ENCODE results near the gene ADK. TPM values are rescaled to one million over a fixed set of nuclear protein-coding genes. Genes with fewer than 3 reads are reported as not detected.

ADK gene
- total RNA-seq, 2 donors from 2014 or later: 14.4 to 24.3 TPM

GRCh38 chr10:74255888-74256357, 104.9 kb downstream of the ADK start:
- no peak overlapping the region for H3K27ac ChIP-seq
- H3K27me3 ChIP-seq (replicated peaks; ENCODE audit: insufficient read depth): no peaks in the 10 kb centered on the region
- no peak for TF ChIP-seq CTCF (IDR thresholded peaks at IDR 0.05)

GRCh38 chr10:74262856-74263255, 111.8 kb downstream of the ADK start:
- no peaks in the 10 kb centered on the region for H3K36me3 ChIP-seq
- H3K27ac ChIP-seq: no peak overlapping the region
- TF ChIP-seq CTCF (IDR thresholded peaks at IDR 0.05): no peak
- no peaks in the 10 kb centered on the region for H3K9me3 ChIP-seq
- no peaks in the 10 kb centered on the region for H3K27me3 ChIP-seq (replicated peaks; ENCODE audit: insufficient read depth)
- H3K4me1 ChIP-seq (ENCODE audit: control insufficient read depth in 1 of 2, low read depth in 2 of 2): peaks cover 0 to 3% of the 10 kb centered on the region in 2 donors
- ATAC-seq (ENCODE audit: insufficient number of reproducible peaks, low FRiP score, low read depth) (no peak), DNase-seq (ENCODE audit: low spot score) (no peak)
- no peak overlapping the region for H3K4me3 ChIP-seq

More at GRCh38 chr10:74255888-74256357, 104.9 kb downstream of the ADK start:
- H3K36me3 ChIP-seq: no peaks in the 10 kb centered on the region
- no peak for ATAC-seq (ENCODE audit: insufficient number of reproducible peaks, low FRiP score, low read depth)
- no peaks in the 10 kb centered on the region for H3K9me3 ChIP-seq
- no peak overlapping the region for H3K4me3 ChIP-seq
- no peaks in the 10 kb centered on the region for H3K4me1 ChIP-seq (ENCODE audit: control insufficient read depth in 1 of 2, low read depth in 2 of 2)
- no peak for DNase-seq (ENCODE audit: low spot score)

- H3K27ac ChIP-seq: no peak overlapping the region
- no peak for ATAC-seq (ENCODE audit: insufficient number of reproducible peaks, low FRiP score, low read depth)
- no peaks in the 10 kb centered on the region for H3K9me3 ChIP-seq
- H3K4me1 ChIP-seq (ENCODE audit: control insufficient read depth in 1 of 2, low read depth in 2 of 2): peaks cover 0 to 3% of the 10 kb centered on the region in 2 donors
- DNase-seq (ENCODE audit: low spot score): no peak
- H3K27me3 ChIP-seq (replicated peaks; ENCODE audit: insufficient read depth): no peaks in the 10 kb centered on the region
- TF ChIP-seq CTCF (IDR thresholded peaks at IDR 0.05): no peak
- H3K36me3 ChIP-seq: no peaks in the 10 kb centered on the region
- H3K4me3 ChIP-seq: no peak overlapping the region
These were observed 113.0 kb downstream of the ADK start for GRCh38 chr10:74263996-74264395.

- Histone ChIP-seq H3K27ac (no peak overlapping the region), H3K36me3 (no peaks in the 10 kb centered on the region), H3K9me3 (no peaks in the 10 kb centered on the region), H3K4me1 (ENCODE audit: control insufficient read depth in 1 of 2, low read depth in 2 of 2) (peaks cover 0 to 14% of the 10 kb centered on the region in 2 donors), H3K4me3 (no peak overlapping the region), H3K27me3 (replicated peaks; ENCODE audit: insufficient read depth) (no peaks in the 10 kb centered on the region)
- DNase-seq (ENCODE audit: low spot score) (no peak), ATAC-seq (ENCODE audit: insufficient number of reproducible peaks, low FRiP score, low read depth) (no peak)
- TF ChIP-seq CTCF (IDR thresholded peaks at IDR 0.05): no peak
These were observed 121.3 kb downstream of the ADK start for GRCh38 chr10:74272288-74272687.

GRCh38 chr10:74275755-74276290, 124.8 kb downstream of the ADK start:
- TF ChIP-seq CTCF (IDR thresholded peaks at IDR 0.05): no peak
- Histone ChIP-seq H3K4me3 (no peak overlapping the region), H3K4me1 (ENCODE audit: control insufficient read depth in 1 of 2, low read depth in 2 of 2) (peaks cover 0 to 14% of the 10 kb centered on the region in 2 donors), H3K9me3 (no peaks in the 10 kb centered on the region), H3K36me3 (no peaks in the 10 kb centered on the region), H3K27ac (peak overlapping the region; percentile 21 to 35), H3K27me3 (replicated peaks; ENCODE audit: insufficient read depth) (no peaks in the 10 kb centered on the region)
- ATAC-seq (ENCODE audit: insufficient number of reproducible peaks, low FRiP score, low read depth) (no peak), DNase-seq (ENCODE audit: low spot score) (no peak)

Measured in thoracic aorta (tissue), 2 donors.